GM23338 (cell line): Measurements from ENCODE around the gene PRMT1.

Source experiments
- CREB1 ChIP-seq: fragments of 250-450 bp; sonication (Bioruptor Pico); IDR thresholded peaks from 2 replicates; pipeline ENCODE4 v1.5.0; 2020; ENCODE audit warnings: low read depth, mild to moderate bottlenecking, moderate library complexity
- EZH2 ChIP-seq: fragments of 200-600 bp; sonication (generic); IDR thresholded peaks from one replicate; pipeline ENCODE4 v1.8.0; 2017; ENCODE audit warnings: antibody characterized with exemption, mild to moderate bottlenecking, low read depth; ENCODE audit not compliant: unreplicated experiment
- EZH2phosphoT487 ChIP-seq: fragments of 200-600 bp; sonication (generic); IDR thresholded peaks from one replicate; pipeline ENCODE4 v1.8.1; 2018; ENCODE audit warnings: antibody characterized with exemption; ENCODE audit not compliant: unreplicated experiment
- JUNB ChIP-seq: IDR thresholded peaks from one replicate; pipeline ENCODE4 v1.6.1; 2016; ENCODE audit warnings: antibody characterized with exemption; ENCODE audit not compliant: unreplicated experiment
- NANOG ChIP-seq: IDR thresholded peaks from 2 replicates; pipeline ENCODE4 v1.6.1; 2016; ENCODE audit warnings: antibody characterized with exemption, borderline replicate concordance
- POLR2AphosphoS5 ChIP-seq: IDR thresholded peaks from 2 replicates; pipeline ENCODE4 v1.6.1; 2016; ENCODE audit warnings: antibody characterized with exemption, low read depth
- ZNF331 ChIP-seq: fragments of 250-450 bp; sonication (Bioruptor Pico); IDR thresholded peaks from 2 replicates; pipeline ENCODE4 v1.5.0; 2020; ENCODE audit warnings: low read depth, mild to moderate bottlenecking, moderate library complexity
- TF ChIP-seq, protein P1 (sequence below): IDR thresholded peaks from one replicate; pipeline ENCODE4 v1.6.1; 2018; ENCODE audit warnings: antibody characterized with exemption; ENCODE audit not compliant: unreplicated experiment
- TF ChIP-seq, protein P2 (sequence below), 2 experiments: fragments of 200-600 bp in 1 of 2; sonication (generic) in 1 of 2; conservative IDR thresholded peaks; 2 replicates each; pipeline versions ENCODE4 v1.5.1 to v1.6.1; 2016 to 2017; ENCODE audit warnings: antibody characterized with exemption in 2 of 2, low read depth in 2 of 2, mild to moderate bottlenecking in 2 of 2, moderate library complexity in 1 of 2

DNA sequence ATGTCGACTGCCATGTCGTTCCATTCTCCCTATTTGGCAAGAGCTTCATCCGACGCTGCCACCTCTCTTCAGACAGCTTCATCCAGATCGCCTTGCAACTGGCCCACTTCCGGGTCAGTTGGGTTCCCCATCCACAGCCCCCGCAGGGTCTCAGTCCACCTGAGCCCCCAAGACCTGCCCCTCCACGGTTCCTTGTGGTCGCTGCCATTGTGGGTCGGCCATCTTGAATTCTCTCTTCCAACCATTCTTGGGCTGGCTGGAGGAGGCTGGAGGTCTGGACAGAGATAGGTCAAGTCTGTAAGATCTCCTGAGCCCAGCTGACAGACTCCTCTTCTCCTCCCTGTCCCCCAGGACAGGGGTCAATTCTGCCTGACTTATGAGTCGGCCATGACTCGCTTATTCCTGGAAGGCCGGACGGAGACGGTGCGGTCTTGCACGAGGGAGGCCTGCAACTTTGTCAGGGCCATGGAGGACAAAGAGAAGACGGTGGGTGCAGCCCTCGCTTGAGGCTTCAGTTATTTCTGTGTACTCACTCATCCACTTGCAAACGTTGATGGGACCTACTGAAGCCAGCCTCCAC lies 33.4 kb downstream of the PRMT1 start:
- TF ChIP-seq, protein P1, sequence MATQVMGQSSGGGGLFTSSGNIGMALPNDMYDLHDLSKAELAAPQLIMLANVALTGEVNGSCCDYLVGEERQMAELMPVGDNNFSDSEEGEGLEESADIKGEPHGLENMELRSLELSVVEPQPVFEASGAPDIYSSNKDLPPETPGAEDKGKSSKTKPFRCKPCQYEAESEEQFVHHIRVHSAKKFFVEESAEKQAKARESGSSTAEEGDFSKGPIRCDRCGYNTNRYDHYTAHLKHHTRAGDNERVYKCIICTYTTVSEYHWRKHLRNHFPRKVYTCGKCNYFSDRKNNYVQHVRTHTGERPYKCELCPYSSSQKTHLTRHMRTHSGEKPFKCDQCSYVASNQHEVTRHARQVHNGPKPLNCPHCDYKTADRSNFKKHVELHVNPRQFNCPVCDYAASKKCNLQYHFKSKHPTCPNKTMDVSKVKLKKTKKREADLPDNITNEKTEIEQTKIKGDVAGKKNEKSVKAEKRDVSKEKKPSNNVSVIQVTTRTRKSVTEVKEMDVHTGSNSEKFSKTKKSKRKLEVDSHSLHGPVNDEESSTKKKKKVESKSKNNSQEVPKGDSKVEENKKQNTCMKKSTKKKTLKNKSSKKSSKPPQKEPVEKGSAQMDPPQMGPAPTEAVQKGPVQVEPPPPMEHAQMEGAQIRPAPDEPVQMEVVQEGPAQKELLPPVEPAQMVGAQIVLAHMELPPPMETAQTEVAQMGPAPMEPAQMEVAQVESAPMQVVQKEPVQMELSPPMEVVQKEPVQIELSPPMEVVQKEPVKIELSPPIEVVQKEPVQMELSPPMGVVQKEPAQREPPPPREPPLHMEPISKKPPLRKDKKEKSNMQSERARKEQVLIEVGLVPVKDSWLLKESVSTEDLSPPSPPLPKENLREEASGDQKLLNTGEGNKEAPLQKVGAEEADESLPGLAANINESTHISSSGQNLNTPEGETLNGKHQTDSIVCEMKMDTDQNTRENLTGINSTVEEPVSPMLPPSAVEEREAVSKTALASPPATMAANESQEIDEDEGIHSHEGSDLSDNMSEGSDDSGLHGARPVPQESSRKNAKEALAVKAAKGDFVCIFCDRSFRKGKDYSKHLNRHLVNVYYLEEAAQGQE = no peak
- TF ChIP-seq POLR2AphosphoS5 = no peak
- TF ChIP-seq, protein P2, sequence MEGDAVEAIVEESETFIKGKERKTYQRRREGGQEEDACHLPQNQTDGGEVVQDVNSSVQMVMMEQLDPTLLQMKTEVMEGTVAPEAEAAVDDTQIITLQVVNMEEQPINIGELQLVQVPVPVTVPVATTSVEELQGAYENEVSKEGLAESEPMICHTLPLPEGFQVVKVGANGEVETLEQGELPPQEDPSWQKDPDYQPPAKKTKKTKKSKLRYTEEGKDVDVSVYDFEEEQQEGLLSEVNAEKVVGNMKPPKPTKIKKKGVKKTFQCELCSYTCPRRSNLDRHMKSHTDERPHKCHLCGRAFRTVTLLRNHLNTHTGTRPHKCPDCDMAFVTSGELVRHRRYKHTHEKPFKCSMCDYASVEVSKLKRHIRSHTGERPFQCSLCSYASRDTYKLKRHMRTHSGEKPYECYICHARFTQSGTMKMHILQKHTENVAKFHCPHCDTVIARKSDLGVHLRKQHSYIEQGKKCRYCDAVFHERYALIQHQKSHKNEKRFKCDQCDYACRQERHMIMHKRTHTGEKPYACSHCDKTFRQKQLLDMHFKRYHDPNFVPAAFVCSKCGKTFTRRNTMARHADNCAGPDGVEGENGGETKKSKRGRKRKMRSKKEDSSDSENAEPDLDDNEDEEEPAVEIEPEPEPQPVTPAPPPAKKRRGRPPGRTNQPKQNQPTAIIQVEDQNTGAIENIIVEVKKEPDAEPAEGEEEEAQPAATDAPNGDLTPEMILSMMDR (conservative IDR thresholded peaks at IDR 0.05; ENCODE audit: low read depth in 2 of 2) = no peak
- TF ChIP-seq JUNB = no peak
- no peak for TF ChIP-seq ZNF331 (CRISPR knock-in tag)
- TF ChIP-seq CREB1 (CRISPR knock-in tag) = no peak
- no peak for TF ChIP-seq EZH2
- no peak for TF ChIP-seq EZH2phosphoT487
- no peak for TF ChIP-seq NANOG
